ENCODE measurements around the gene RHOC. TPM values are rescaled to one million over a fixed set of nuclear protein-coding genes. Genes with fewer than 3 reads are reported as not detected.

The RHOC gene
- total RNA-seq, 1 experiment from 2014 or later, result 154 TPM

DNA sequence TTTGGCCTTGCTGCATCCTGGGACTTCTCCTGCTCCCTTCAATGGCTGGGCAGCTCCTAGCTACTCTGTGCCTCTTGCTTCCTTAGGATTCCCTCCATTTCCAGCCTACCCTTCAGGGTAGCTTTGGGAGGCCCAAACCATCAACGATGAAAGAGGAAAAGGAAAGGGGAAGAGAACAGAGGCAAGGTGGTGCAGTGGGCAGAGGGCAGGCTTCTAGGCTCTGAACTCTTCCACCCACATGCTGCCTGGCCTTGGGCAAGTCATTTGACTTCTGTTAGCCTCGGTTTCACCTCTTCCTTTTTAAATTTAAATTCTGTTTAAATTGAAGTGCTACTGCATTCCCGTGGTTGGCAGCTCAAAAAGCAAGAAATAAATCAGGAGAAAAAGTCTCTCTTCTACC lies 13.9 kb upstream of the RHOC start:
- ATAC-seq, result no peak
- POLR2A ChIA-PET, result no interaction called here
- no peaks in the 10 kb centered on the region for H3K9me2 ChIP-seq (ENCODE audit: insufficient read depth)

More for the DNA sequence above, 13.9 kb upstream of the RHOC start:
- no peaks in the 10 kb centered on the region for H3K9me3 ChIP-seq (ENCODE audit: control insufficient read depth in 1 of 2, insufficient read depth in 1 of 2, low read depth in 1 of 2, low read length in 2 of 2)
- no peak for DNase-seq (ENCODE audit: low read depth, low spot score)
- H3K9ac ChIP-seq (ENCODE audit: low read length), result no peak overlapping the region
- BruUV-seq (replicated peaks), result no TSS peak
- RAD21 ChIA-PET (ENCODE audit: low non-redundant PET in 1 of 2, low total read pairs in 2 of 2, uncharacterized antibody in 2 of 2, unreplicated experiment in 2 of 2), result no interaction called here
- no peak overlapping the region for H3K4me2 ChIP-seq (ENCODE audit: low read length)
- H4K20me1 ChIP-seq (ENCODE audit: insufficient read depth), result no peaks in the 10 kb centered on the region
- no peaks in the 10 kb centered on the region for H3K27me3 ChIP-seq (ENCODE audit: insufficient read depth, low read length)
- H3K27ac ChIP-seq (ENCODE audit: low read depth, low read length), result no peak overlapping the region
- H3K4me1 ChIP-seq (ENCODE audit: control insufficient read depth in 1 of 2, insufficient read depth in 2 of 2, low read length in 2 of 2), result peaks cover 3 to 16% of the 10 kb centered on the region in 2 experiments; a peak in 3 of 4 replicates
- H3K36me3 ChIP-seq (ENCODE audit: control insufficient read depth in 1 of 2, insufficient read depth in 2 of 2, low read length in 2 of 2), result no peaks in the 10 kb centered on the region
- TF ChIP-seq, protein P1, sequence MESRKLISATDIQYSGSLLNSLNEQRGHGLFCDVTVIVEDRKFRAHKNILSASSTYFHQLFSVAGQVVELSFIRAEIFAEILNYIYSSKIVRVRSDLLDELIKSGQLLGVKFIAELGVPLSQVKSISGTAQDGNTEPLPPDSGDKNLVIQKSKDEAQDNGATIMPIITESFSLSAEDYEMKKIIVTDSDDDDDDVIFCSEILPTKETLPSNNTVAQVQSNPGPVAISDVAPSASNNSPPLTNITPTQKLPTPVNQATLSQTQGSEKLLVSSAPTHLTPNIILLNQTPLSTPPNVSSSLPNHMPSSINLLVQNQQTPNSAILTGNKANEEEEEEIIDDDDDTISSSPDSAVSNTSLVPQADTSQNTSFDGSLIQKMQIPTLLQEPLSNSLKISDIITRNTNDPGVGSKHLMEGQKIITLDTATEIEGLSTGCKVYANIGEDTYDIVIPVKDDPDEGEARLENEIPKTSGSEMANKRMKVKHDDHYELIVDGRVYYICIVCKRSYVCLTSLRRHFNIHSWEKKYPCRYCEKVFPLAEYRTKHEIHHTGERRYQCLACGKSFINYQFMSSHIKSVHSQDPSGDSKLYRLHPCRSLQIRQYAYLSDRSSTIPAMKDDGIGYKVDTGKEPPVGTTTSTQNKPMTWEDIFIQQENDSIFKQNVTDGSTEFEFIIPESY (IDR thresholded peaks at IDR 0.05; ENCODE audit: extremely low read depth, insufficient replicate concordance, low read length), result no peak
- no peak for TF ChIP-seq CEBPB (IDR thresholded peaks at IDR 0.05; ENCODE audit: low read depth)
- TF ChIP-seq CBX3 (IDR thresholded peaks at IDR 0.05; ENCODE audit: low read depth), result no peak
- no peak for TF ChIP-seq EZH2phosphoT487 (IDR thresholded peaks at IDR 0.05; ENCODE audit: borderline replicate concordance)
- no peak for TF ChIP-seq YY1 (IDR thresholded peaks at IDR 0.05; ENCODE audit: extremely low read depth, insufficient replicate concordance, low read depth, low read length)
- TF ChIP-seq, protein P2, sequence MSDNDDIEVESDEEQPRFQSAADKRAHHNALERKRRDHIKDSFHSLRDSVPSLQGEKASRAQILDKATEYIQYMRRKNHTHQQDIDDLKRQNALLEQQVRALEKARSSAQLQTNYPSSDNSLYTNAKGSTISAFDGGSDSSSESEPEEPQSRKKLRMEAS (IDR thresholded peaks at IDR 0.05), result no peak
- no peak for TF ChIP-seq ZFX (IDR thresholded peaks at IDR 0.05)
- TF ChIP-seq POLR2AphosphoS5 (IDR thresholded peaks at IDR 0.05; ENCODE audit: low read depth, low read length), result no peak
- TF ChIP-seq, protein P3, sequence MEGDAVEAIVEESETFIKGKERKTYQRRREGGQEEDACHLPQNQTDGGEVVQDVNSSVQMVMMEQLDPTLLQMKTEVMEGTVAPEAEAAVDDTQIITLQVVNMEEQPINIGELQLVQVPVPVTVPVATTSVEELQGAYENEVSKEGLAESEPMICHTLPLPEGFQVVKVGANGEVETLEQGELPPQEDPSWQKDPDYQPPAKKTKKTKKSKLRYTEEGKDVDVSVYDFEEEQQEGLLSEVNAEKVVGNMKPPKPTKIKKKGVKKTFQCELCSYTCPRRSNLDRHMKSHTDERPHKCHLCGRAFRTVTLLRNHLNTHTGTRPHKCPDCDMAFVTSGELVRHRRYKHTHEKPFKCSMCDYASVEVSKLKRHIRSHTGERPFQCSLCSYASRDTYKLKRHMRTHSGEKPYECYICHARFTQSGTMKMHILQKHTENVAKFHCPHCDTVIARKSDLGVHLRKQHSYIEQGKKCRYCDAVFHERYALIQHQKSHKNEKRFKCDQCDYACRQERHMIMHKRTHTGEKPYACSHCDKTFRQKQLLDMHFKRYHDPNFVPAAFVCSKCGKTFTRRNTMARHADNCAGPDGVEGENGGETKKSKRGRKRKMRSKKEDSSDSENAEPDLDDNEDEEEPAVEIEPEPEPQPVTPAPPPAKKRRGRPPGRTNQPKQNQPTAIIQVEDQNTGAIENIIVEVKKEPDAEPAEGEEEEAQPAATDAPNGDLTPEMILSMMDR (IDR thresholded peaks at IDR 0.05 in 2 of 3, conservative IDR thresholded peaks at IDR 0.05 in 1 of 3; ENCODE audit: borderline replicate concordance in 1 of 3, insufficient read depth in 1 of 3, low read depth in 2 of 3, low read length in 2 of 3), result no peak
- no peak for TF ChIP-seq SP1 (IDR thresholded peaks at IDR 0.05; ENCODE audit: low read depth)
- TF ChIP-seq, protein P4, sequence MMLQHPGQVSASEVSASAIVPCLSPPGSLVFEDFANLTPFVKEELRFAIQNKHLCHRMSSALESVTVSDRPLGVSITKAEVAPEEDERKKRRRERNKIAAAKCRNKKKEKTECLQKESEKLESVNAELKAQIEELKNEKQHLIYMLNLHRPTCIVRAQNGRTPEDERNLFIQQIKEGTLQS (IDR thresholded peaks at IDR 0.05), result no peak
- CTCF ChIA-PET, result interaction anchor here (1.2 to 4.8 kb wide), 5 partner anchors 9 to 352 kb away, joined by 4 to 44 read pairs (median 6); partner anchors contain the start of gene LRIG2
- intact Hi-C loops (cut with micrococcal nuclease), result no loop called here
- no peak overlapping the region for H3K4me3 ChIP-seq (replicated peaks in 1 of 2; ENCODE audit: low read depth in 1 of 2, low read length in 2 of 2)
- H3K79me2 ChIP-seq (ENCODE audit: insufficient read depth, low read length), result no peaks in the 10 kb centered on the region
- H2AFZ ChIP-seq (ENCODE audit: low read depth, low read length, poor library complexity, severe bottlenecking), result no peak overlapping the region

Data from HCT116 (cell line).